GM12878 (cell line): ENCODE data around the gene RPL10A. TPM values are rescaled to one million over a fixed set of nuclear protein-coding genes. Genes with fewer than 3 reads are reported as not detected.

ENCODE experiments used
- ASH2L ChIP-seq: fragments of 300-600, 200-600 bp; sonication (generic); IDR thresholded peaks from 2 replicates; pipeline ENCODE4 v1.6.1; 2017; ENCODE audit warnings: low read depth, mild to moderate bottlenecking, borderline replicate concordance
- BACH1 ChIP-seq: fragments of 450-650 bp; IDR thresholded peaks from 2 replicates; pipeline ENCODE4 v1.6.1; 2017; ENCODE audit warnings: mild to moderate bottlenecking, borderline replicate concordance
- CUX1 ChIP-seq: IDR thresholded peaks from 2 replicates; pipeline ENCODE4 v1.6.1; 2012; ENCODE audit warnings: improper control_type of control experiment, low read depth, low read length; ENCODE audit not compliant: insufficient replicate concordance
- E2F8 ChIP-seq: fragments of 450-650 bp; IDR thresholded peaks from 2 replicates; pipeline ENCODE4 v1.6.1; 2018; ENCODE audit warnings: mild to moderate bottlenecking, low read depth, moderate library complexity; ENCODE audit not compliant: partially characterized antibody
- EZH2 ChIP-seq: IDR thresholded peaks from 2 replicates; pipeline ENCODE4 v1.6.1; 2012; ENCODE audit warnings: low read depth, mild to moderate bottlenecking, control low read depth, inconsistent platforms, low read length, borderline replicate concordance; ENCODE audit not compliant: control insufficient read depth
- NFYA ChIP-seq: IDR thresholded peaks from 2 replicates; pipeline ENCODE4 v1.6.1; 2011; ENCODE audit warnings: low read depth, mild to moderate bottlenecking, low read length, improper control_type of control experiment, borderline replicate concordance
- NR2C2 ChIP-seq: IDR thresholded peaks from 2 replicates; pipeline ENCODE4 v1.6.1; 2011; ENCODE audit warnings: borderline replicate concordance, low read depth; ENCODE audit not compliant: control insufficient read depth, insufficient read length
- POU2F2 ChIP-seq: IDR thresholded peaks from 3 replicates; pipeline ENCODE4 v1.6.1; 2011; ENCODE audit warnings: low read depth, mild to moderate bottlenecking, low read length, borderline replicate concordance
- YY1 ChIP-seq: IDR thresholded peaks from 2 replicates; pipeline ENCODE4 v1.6.1; 2011; ENCODE audit warnings: low read depth, mild to moderate bottlenecking, low read length
- ZBTB11 ChIP-seq: fragments of 450-650 bp; formaldehyde crosslinking; IDR thresholded peaks from 2 replicates; pipeline ENCODE4 v1.5.0; 2022; ENCODE audit warnings: mild to moderate bottlenecking, missing genetic modification characterization
- ZBTB40 ChIP-seq: fragments of 450-650 bp; IDR thresholded peaks from 2 replicates; pipeline ENCODE4 v1.6.1; 2016; ENCODE audit warnings: mild to moderate bottlenecking, moderate library complexity, borderline replicate concordance
- polyA plus RNA-seq, 11 experiments: library from polyadenylated mRNA; depleted of rRNA in 4 of 11; unstranded in 6 of 11; stranded (reverse) in 5 of 11; fragments of >200 nt; fragmentation: Nextera tagmentation in 4 of 11; fragmentation: Illumina TruSeq in 1 of 11; extraction: Ambion mirVana in 4 of 11; extraction: Trizol in 1 of 11; gene quantifications; 1 replicate in 1 of 11; 2 replicates in 10 of 11; pipeline versions ENCODE4 v1.2.1 to v1.2.3, GENCODE V29; 2011 to 2016; ENCODE audit warnings: inconsistent platforms in 2 of 11, missing spikeins in 2 of 11, low read depth in 1 of 11
- total RNA-seq, 4 experiments: library from RNA; depleted of rRNA in 3 of 4; stranded (reverse); fragments of >200 nt in 3 of 4; fragmentation: Illumina TruSeq in 1 of 4; extraction: Trizol in 1 of 4; gene quantifications; 2 replicates each; pipeline versions ENCODE4 v1.2.1 to v1.2.3, GENCODE V29; 2013 to 2021

The RPL10A gene
- total and polyA plus RNA-seq, 10 of the 15 experiments (the other 5 are each of a cell fraction or from before 2014, with no cell fraction given): 833 to 4,029 (median 2,795) TPM

- TF ChIP-seq EZH2 (no peak), POU2F2 (peak; percentile 98), YY1 (peak; percentile 88), CUX1 (no peak), E2F8 (no peak), ZBTB40 (no peak), ZBTB11 (CRISPR knock-in tag) (no peak), ASH2L (0 out of 2 replicates have a peak, but pooled peaks have one; percentile 68), BACH1 (peak; percentile 90), NR2C2 (no peak), NFYA (no peak)
Measured at GRCh38 chr6:35468181-35468979, at the start of gene RPL10A (continued).
